ENCODE results near the gene MGAT4B.
"Not testable (repeated sequence)": the region's sequence is repeated elsewhere in the genome, so short reads cannot be mapped to it uniquely, and the experiment has no call there.

MGAT4B gene

GRCh38 chr5:179794171-179794570 is 12.5 kb downstream of the MGAT4B start:
- DNase-seq: no peak

GRCh38 chr5:179793468-179794139 is 13.1 kb downstream of the MGAT4B start, which contains the start of gene LTC4S:
Gene LTC4S, plus strand, starts transcription at chr5:179793986. Its CDS starts 95 bp downstream, at chr5:179794081.
- DNase-seq: no peak

GRCh38 chr5:179792612-179793467 is 13.8 kb downstream of the MGAT4B start:
- no peak for DNase-seq

GRCh38 chr5:179791881-179792611 is 14.6 kb downstream of the MGAT4B start:
- DNase-seq: no peak

GRCh38 chr5:179789278-179789677 is 17.4 kb downstream of the MGAT4B start:
- not testable (repeated sequence) for DNase-seq

GRCh38 chr5:179788193-179788854 is 18.3 kb downstream of the MGAT4B start:
- DNase-seq: no peak

- no peak for DNase-seq
Observed at GRCh38 chr5:179786861-179787260, 19.8 kb downstream of the MGAT4B start.

- no peak for DNase-seq
Observed at GRCh38 chr5:179783128-179783527, 23.5 kb downstream of the MGAT4B start.

GRCh38 chr5:179781846-179782245 is 24.8 kb downstream of the MGAT4B start:
- DNase-seq: no peak

- no peak for DNase-seq
Observed at GRCh38 chr5:179780362-179780761, 26.3 kb downstream of the MGAT4B start.

GRCh38 chr5:179779826-179780225 is 26.8 kb downstream of the MGAT4B start:
- DNase-seq: no peak

GRCh38 chr5:179778591-179778990 is 28.1 kb downstream of the MGAT4B start:
- no peak for DNase-seq

GRCh38 chr5:179777909-179778308 is 28.8 kb downstream of the MGAT4B start:
- DNase-seq: no peak

- no peak for DNase-seq
Observed at GRCh38 chr5:179777456-179777855, 29.2 kb downstream of the MGAT4B start.

- DNase-seq: no peak
Observed at GRCh38 chr5:179776411-179776938, 30.2 kb downstream of the MGAT4B start.

GRCh38 chr5:179774442-179774841 is 32.2 kb downstream of the MGAT4B start:
- no peak for DNase-seq

GRCh38 chr5:179773686-179774040 is 33.0 kb downstream of the MGAT4B start:
- no peak for DNase-seq

GRCh38 chr5:179772351-179772750 is 34.3 kb downstream of the MGAT4B start:
- DNase-seq: no peak

- no peak for DNase-seq
Observed at GRCh38 chr5:179771311-179771895, 35.3 kb downstream of the MGAT4B start.

- DNase-seq: no peak
Observed at GRCh38 chr5:179769796-179770195, 36.9 kb downstream of the MGAT4B start.

GRCh38 chr5:179769271-179769670 is 37.4 kb downstream of the MGAT4B start:
- no peak for DNase-seq
